ENCODE measurements around the gene ZNG1E. TPM values are rescaled to one million over a fixed set of nuclear protein-coding genes. Genes with fewer than 3 reads are reported as not detected.
"Not testable (repeated sequence)": the region's sequence is repeated elsewhere in the genome, so short reads cannot be mapped to it uniquely, and the experiment has no call there.

Gene ZNG1E
- 10 to 100 TPM; 29.4 to 43.2 TPM for total RNA-seq
- 10 to 100 TPM; 57.2 to 93.7 (median 74.5) TPM for polyA plus RNA-seq (ENCODE audit: insufficient read length in 6 of 6)
- long read RNA-seq, donor 1, transcript CBWD5-202 (3 exons, 1,347 nt), result major isoform, 19 of 31 reads
- long read RNA-seq, donor 1, partial matches to known transcripts, result 5 of 31 reads
- long read RNA-seq, donor 1, other reads (novel, unspliced or antisense), result 0 of 31 reads
- long read RNA-seq, donor 2, transcript CBWD5-225 (6 exons, 3,326 nt), result minor isoform, 5 of 19 reads
- long read RNA-seq, donor 2, transcript CBWD5-202 (3 exons, 1,347 nt), result major isoform, 7 of 19 reads
- long read RNA-seq, donor 2, partial matches to known transcripts, result 5 of 19 reads
- long read RNA-seq, donor 2, other reads (novel, unspliced or antisense), result 0 of 19 reads
- long read RNA-seq, donor 3, partial matches to known transcripts, result 0 of 9 reads
- long read RNA-seq, donor 3, other reads (novel, unspliced or antisense), result 0 of 9 reads
- long read RNA-seq, donor 4, transcript CBWD5-202 (3 exons, 1,347 nt), result major isoform, 6 of 24 reads
- long read RNA-seq, donor 4, transcript CBWD5-207 (15 exons, 1,791 nt), result minor isoform, 5 of 24 reads
- long read RNA-seq, donor 4, partial matches to known transcripts, result 3 of 24 reads
- long read RNA-seq, donor 4, other reads (novel, unspliced or antisense), result 7 of 24 reads
- long read RNA-seq, donor 5, transcript CBWD5-202 (3 exons, 1,347 nt), result major isoform, 21 of 38 reads
- long read RNA-seq, donor 5, partial matches to known transcripts, result 9 of 38 reads
- long read RNA-seq, donor 5, other reads (novel, unspliced or antisense), result 0 of 38 reads
- long read RNA-seq, donor 6, transcript CBWD5-202 (3 exons, 1,347 nt), result major isoform, 13 of 20 reads
- long read RNA-seq, donor 6, partial matches to known transcripts, result 0 of 20 reads
- long read RNA-seq, donor 6, other reads (novel, unspliced or antisense), result 0 of 20 reads
- long read RNA-seq, donor 7, transcript CBWD5-202 (3 exons, 1,347 nt), result major isoform, 5 of 12 reads
- long read RNA-seq, donor 7, partial matches to known transcripts, result 0 of 12 reads
- long read RNA-seq, donor 7, other reads (novel, unspliced or antisense), result 0 of 12 reads
- long read RNA-seq, donor 8, transcript CBWD5-202 (3 exons, 1,347 nt), result major isoform, 7 of 13 reads
- long read RNA-seq, donor 8, partial matches to known transcripts, result 0 of 13 reads
- long read RNA-seq, donor 8, other reads (novel, unspliced or antisense), result 0 of 13 reads
- long read RNA-seq, donor 9, result 0 reads
- long read RNA-seq, donor 10, transcript CBWD5-202 (3 exons, 1,347 nt), result major isoform, 6 of 21 reads
- long read RNA-seq, donor 10, partial matches to known transcripts, result 3 of 21 reads
- long read RNA-seq, donor 10, other reads (novel, unspliced or antisense), result 5 of 21 reads
- long read RNA-seq, donor 11, transcript CBWD5-202 (3 exons, 1,347 nt), result major isoform, 24 of 37 reads
- long read RNA-seq, donor 11, partial matches to known transcripts, result 9 of 37 reads
- long read RNA-seq, donor 11, other reads (novel, unspliced or antisense), result 0 of 37 reads
- long read RNA-seq, donor 12, transcript CBWD5-202 (3 exons, 1,347 nt), result major isoform, 6 of 14 reads
- long read RNA-seq, donor 12, partial matches to known transcripts, result 0 of 14 reads
- long read RNA-seq, donor 12, other reads (novel, unspliced or antisense), result 0 of 14 reads

- Histone ChIP-seq H3K4me3 (peak within 1 kb of the TSS; percentile 24 to 43), H3K27ac (peak within 1 kb of the TSS in 1 of 2 donors; percentile 53)
- DNase-seq, result peak; percentile 50 to 85 (median 76)
- H3K4me1 ChIP-seq; H3K9me3 ChIP-seq; H3K36me3 ChIP-seq; H3K27me3 ChIP-seq; ATAC-seq; intact Hi-C loops (cut with DNase I): not testable (repeated sequence)
These were observed at the start of gene ZNG1E for GRCh38 chr9:65675589-65676021. TSS of gene ZNG1E (plus strand) at chr9:65675928. CDS start at chr9:65675977, 49 bp downstream.

GRCh38 chr9:65673579-65673978, 2.1 kb upstream of the ZNG1E start:
- H3K27ac ChIP-seq; H3K4me3 ChIP-seq; intact Hi-C loops (cut with DNase I); H3K9me3 ChIP-seq; ATAC-seq; H3K27me3 ChIP-seq; H3K4me1 ChIP-seq; DNase-seq; H3K36me3 ChIP-seq: not testable (repeated sequence)

GRCh38 chr9:65675018-65675417, 710 bp upstream of the ZNG1E start:
- ATAC-seq; DNase-seq; intact Hi-C loops (cut with DNase I); H3K27me3 ChIP-seq; H3K36me3 ChIP-seq; H3K27ac ChIP-seq; H3K9me3 ChIP-seq; H3K4me1 ChIP-seq: not testable (repeated sequence)
- H3K4me3 ChIP-seq, result peak overlapping the region in 1 of 2 donors; percentile 43

GRCh38 chr9:65676389-65676788, 661 bp downstream of the ZNG1E start:
- DNase-seq, result peak in 1 of 4 donors; percentile 32
- ATAC-seq; intact Hi-C loops (cut with DNase I): not testable (repeated sequence)

GRCh38 chr9:65678533-65678932, 2.8 kb downstream of the ZNG1E start:
- H3K4me1 ChIP-seq; H3K9me3 ChIP-seq; intact Hi-C loops (cut with DNase I); H3K27ac ChIP-seq; DNase-seq; H3K4me3 ChIP-seq; H3K36me3 ChIP-seq; ATAC-seq; H3K27me3 ChIP-seq: not testable (repeated sequence)
- peak in 1 of 2 donors; percentile 10 for TF ChIP-seq CTCF (IDR thresholded peaks at IDR 0.05)

More at GRCh38 chr9:65676389-65676788, 661 bp downstream of the ZNG1E start:
- not testable (repeated sequence) for H3K4me1 ChIP-seq, H3K27me3 ChIP-seq, H3K36me3 ChIP-seq, H3K27ac ChIP-seq, H3K9me3 ChIP-seq
- peak overlapping the region in 1 of 2 donors; percentile 24 for H3K4me3 ChIP-seq

GRCh38 chr9:65703550-65703949, 27.8 kb downstream of the ZNG1E start:
- H3K27me3 ChIP-seq; DNase-seq; ATAC-seq; H3K36me3 ChIP-seq; H3K4me1 ChIP-seq; H3K9me3 ChIP-seq; intact Hi-C loops (cut with DNase I); H3K27ac ChIP-seq; H3K4me3 ChIP-seq: not testable (repeated sequence)

GRCh38 chr9:65714445-65714844, 38.7 kb downstream of the ZNG1E start:
- H3K9me3 ChIP-seq; ATAC-seq; H3K27ac ChIP-seq; H3K4me3 ChIP-seq; H3K27me3 ChIP-seq; H3K36me3 ChIP-seq; H3K4me1 ChIP-seq; intact Hi-C loops (cut with DNase I); DNase-seq: not testable (repeated sequence)

GRCh38 chr9:65737096-65737564, 61.4 kb downstream of the ZNG1E start, which contains the start of gene FOXD4L4:
TSS of gene FOXD4L4 (plus strand) at chr9:65737146. CDS start at chr9:65737146, 0 bp downstream.
- not testable (repeated sequence) for ATAC-seq, H3K36me3 ChIP-seq

GRCh38 chr9:65738133-65738532, 62.4 kb downstream of the ZNG1E start:
- DNase-seq; ATAC-seq; H3K4me1 ChIP-seq; H3K27ac ChIP-seq; H3K36me3 ChIP-seq; H3K4me3 ChIP-seq; H3K9me3 ChIP-seq; intact Hi-C loops (cut with DNase I): not testable (repeated sequence)
- H3K27me3 ChIP-seq, result peaks cover 0 to 12% of the 10 kb centered on the region in 2 donors

More at GRCh38 chr9:65737096-65737564, 61.4 kb downstream of the ZNG1E start, which contains the start of gene FOXD4L4:
- peak in 2 of 4 donors; percentile 19 to 75 for DNase-seq
- H3K4me3 ChIP-seq; H3K9me3 ChIP-seq; H3K27ac ChIP-seq; H3K4me1 ChIP-seq; intact Hi-C loops (cut with DNase I): not testable (repeated sequence)
- peaks cover 0 to 12% of the 10 kb centered on the region in 2 donors for H3K27me3 ChIP-seq

Measured in left lung (tissue), 14 donors.